ENCODE data around the gene SCYGR4. TPM values are rescaled to one million over a fixed set of nuclear protein-coding genes. Genes with fewer than 3 reads are reported as not detected.
A peak's percentile ranks its signal among the peaks of the same experiment; 100 is the strongest.

The SCYGR4 gene
- total RNA-seq, 2 experiments from 2014 or later: not detected

DNA sequence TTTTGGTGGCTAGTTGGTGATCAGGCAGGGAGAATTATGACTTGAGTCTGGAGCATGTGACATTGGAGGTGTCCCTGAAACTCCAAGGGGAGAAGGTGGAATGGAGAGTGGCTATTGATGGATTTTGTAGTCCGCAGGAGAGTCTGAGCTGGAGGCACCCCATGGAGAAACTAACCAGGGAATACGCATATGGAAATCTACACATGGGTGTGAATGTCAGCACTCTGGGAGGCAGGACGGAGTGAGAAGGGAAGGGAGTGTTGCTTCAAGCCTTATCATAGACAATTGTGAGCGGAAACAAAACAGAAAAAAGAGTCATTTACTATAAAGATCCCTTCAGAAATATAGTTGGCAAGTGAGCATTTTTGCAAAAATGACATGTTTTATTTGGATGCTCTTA lies 667 bp upstream of the SCYGR4 start:
- Mint-ChIP-seq H3K4me1 (ENCODE audit: low read depth) (no peaks in the 10 kb centered on the region), H3K27me3 (peaks cover 13% of the 10 kb centered on the region), H3K9me3 (no peaks in the 10 kb centered on the region), H3K36me3 (ENCODE audit: low read depth) (no peaks in the 10 kb centered on the region), H3K27ac (no peak overlapping the region), H3K4me3 (no peak overlapping the region)
- intact Hi-C loops (cut with micrococcal nuclease): no loop called here
- ATAC-seq (no peak), DNase-seq (no peak)
- CTCF ChIA-PET: no interaction called here
- no peak for TF ChIP-seq CTCF (IDR thresholded peaks at IDR 0.05)
- POLR2A ChIA-PET: no interaction called here

- Mint-ChIP-seq H3K27ac (no peak overlapping the region), H3K9me3 (no peaks in the 10 kb centered on the region), H3K36me3 (ENCODE audit: low read depth) (no peaks in the 10 kb centered on the region), H3K4me1 (ENCODE audit: low read depth) (no peaks in the 10 kb centered on the region), H3K4me3 (no peak overlapping the region), H3K27me3 (peaks cover 12% of the 10 kb centered on the region)
- no peak for TF ChIP-seq CTCF (IDR thresholded peaks at IDR 0.05)
- intact Hi-C loops (cut with micrococcal nuclease): no loop called here
- no peak for ATAC-seq
- DNase-seq: no peak
- CTCF ChIA-PET: no interaction called here
- POLR2A ChIA-PET: no interaction called here
Measured at GRCh38 chr2:227623226-227623625, 5.9 kb downstream of the SCYGR4 start.

GRCh38 chr2:227625420-227625819 lies 8.1 kb downstream of the SCYGR4 start:
- POLR2A ChIA-PET: no interaction called here
- ATAC-seq (no peak), DNase-seq (no peak)
- Mint-ChIP-seq H3K9me3 (no peaks in the 10 kb centered on the region), H3K36me3 (ENCODE audit: low read depth) (no peaks in the 10 kb centered on the region), H3K27me3 (peaks cover 19% of the 10 kb centered on the region), H3K4me3 (no peak overlapping the region), H3K27ac (no peak overlapping the region), H3K4me1 (ENCODE audit: low read depth) (no peaks in the 10 kb centered on the region)
- intact Hi-C loops (cut with micrococcal nuclease): no loop called here
- no peak for TF ChIP-seq CTCF (IDR thresholded peaks at IDR 0.05)
- CTCF ChIA-PET: interaction anchor here (0.7 kb wide), 1 partner anchor 140 kb away, joined by 3 read pairs; no protein-coding TSS in a partner anchor

DNA sequence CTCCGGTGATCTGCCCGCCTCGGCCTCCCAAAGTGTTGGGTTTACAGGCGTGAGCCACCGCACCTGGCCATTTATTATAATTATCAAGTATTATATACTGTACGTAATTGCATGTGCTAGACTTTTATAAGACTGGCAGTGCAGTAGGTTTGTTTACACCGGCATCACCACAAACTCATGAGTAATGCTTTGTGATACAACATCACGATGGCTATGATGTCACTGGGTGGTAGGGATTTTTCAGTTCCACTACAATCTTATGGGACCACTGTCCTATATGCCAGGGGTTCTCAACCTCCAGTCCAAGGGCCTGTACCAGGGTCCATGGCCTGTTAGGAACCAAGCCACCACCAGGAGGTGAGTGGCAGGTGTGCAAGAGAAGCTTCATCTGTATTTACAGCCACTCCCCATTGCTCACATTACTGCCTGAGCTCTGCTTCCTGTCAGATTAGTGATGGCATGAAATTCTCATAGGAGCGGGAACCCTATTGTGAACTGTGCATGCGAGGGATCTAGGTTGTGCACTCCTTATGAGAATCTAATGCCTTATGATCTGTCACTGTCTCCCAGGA lies 9.4 kb downstream of the SCYGR4 start:
- POLR2A ChIA-PET: no interaction called here
- Mint-ChIP-seq H3K27ac (no peak overlapping the region), H3K9me3 (no peaks in the 10 kb centered on the region), H3K36me3 (ENCODE audit: low read depth) (no peaks in the 10 kb centered on the region), H3K27me3 (peaks cover 18% of the 10 kb centered on the region), H3K4me3 (no peak overlapping the region), H3K4me1 (ENCODE audit: low read depth) (no peaks in the 10 kb centered on the region)
- intact Hi-C loops (cut with micrococcal nuclease): no loop called here
- DNase-seq: no peak
- no peak for ATAC-seq
- no peak for TF ChIP-seq CTCF (IDR thresholded peaks at IDR 0.05)
- CTCF ChIA-PET: no interaction called here

DNA sequence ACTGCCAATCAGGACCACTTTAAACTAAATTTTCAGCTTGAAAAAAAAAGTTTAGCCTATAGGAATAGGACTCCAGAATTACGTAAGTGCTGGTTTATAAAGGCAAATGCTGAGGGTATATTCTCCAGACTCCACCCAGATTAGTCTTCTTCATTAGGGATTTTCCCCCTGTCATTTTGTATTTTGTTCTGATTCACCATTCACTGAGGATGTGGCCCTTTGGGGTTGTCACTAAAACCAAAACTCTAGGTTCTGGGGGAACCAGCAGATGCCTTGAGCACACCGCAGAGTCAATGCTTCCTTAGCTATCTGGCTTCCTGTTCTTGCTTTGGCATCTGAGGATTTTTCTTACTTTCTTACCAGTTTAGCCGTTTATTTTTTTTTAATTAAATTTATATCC lies 10.5 kb downstream of the SCYGR4 start:
- DNase-seq (peak; percentile 18), ATAC-seq (peak; percentile 55)
- Mint-ChIP-seq H3K9me3 (no peaks in the 10 kb centered on the region), H3K27me3 (peaks cover 19% of the 10 kb centered on the region), H3K27ac (no peak overlapping the region), H3K36me3 (ENCODE audit: low read depth) (no peaks in the 10 kb centered on the region), H3K4me3 (no peak overlapping the region), H3K4me1 (ENCODE audit: low read depth) (no peaks in the 10 kb centered on the region)
- ChIA-PET POLR2A (no interaction called here), CTCF (interaction anchor here (1.5 to 1.9 kb wide), 2 partner anchors 10 to 30 kb away, joined by 4 to 5 read pairs; no protein-coding TSS in a partner anchor)
- TF ChIP-seq CTCF (IDR thresholded peaks at IDR 0.05): no peak
- intact Hi-C loops (cut with micrococcal nuclease): no loop called here

Data from activated CD8-positive, alpha-beta T cell treated with anti-CD3 and anti-CD28 coated beads for 36 hours (primary cell).